Stimulated activated CD8-positive, alpha-beta memory T cell treated with anti-CD3 and anti-CD28 coated beads, Interleukin-4, amount 100 ng/mL, for 48 hours (primary cell): ENCODE results near the gene TCF19.
A peak's percentile ranks its signal among the peaks of the same experiment; 100 is the strongest.

Source experiments
- DNase-seq: peaks from one replicate; pipeline ENCODE4 v3.0.0-alpha.2; 2020

The TCF19 gene

GRCh38 chr6:31158140-31158862 lies at the start of gene TCF19:
TCF19 (plus strand) TSS chr6:31158589; CDS start chr6:31159470, 881 bp downstream.
- DNase-seq, result peak; percentile 99

GRCh38 chr6:31110825-31111582 lies 47.4 kb upstream of the TCF19 start:
- DNase-seq, result no peak

DNA sequence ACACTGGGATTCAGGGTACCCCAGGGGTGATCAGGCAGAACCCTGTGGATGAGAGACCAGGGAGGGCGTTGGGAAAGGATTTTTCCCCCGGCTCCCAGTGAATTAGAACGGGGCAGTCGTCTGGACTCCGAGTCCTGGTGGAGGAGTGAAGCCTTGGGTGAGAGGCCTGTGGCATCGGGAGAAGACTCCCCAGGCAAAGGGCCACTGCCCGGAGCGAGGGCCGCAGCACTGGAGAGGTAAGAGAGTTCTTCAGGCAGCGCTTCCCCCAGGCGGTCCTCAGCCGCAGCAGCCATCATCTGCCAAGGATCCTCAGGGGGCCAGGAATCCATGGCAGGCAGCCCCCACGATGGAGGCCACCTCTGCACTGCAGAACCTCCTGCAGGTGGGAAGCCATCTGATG lies 46.7 kb upstream of the TCF19 start:
- no peak for DNase-seq

- DNase-seq, result no peak
Measured at GRCh38 chr6:31112478-31112877, 45.9 kb upstream of the TCF19 start, which contains the start of gene C6orf15. C6orf15 (minus strand) TSS chr6:31112575; CDS start chr6:31112555, 20 bp downstream.

DNA sequence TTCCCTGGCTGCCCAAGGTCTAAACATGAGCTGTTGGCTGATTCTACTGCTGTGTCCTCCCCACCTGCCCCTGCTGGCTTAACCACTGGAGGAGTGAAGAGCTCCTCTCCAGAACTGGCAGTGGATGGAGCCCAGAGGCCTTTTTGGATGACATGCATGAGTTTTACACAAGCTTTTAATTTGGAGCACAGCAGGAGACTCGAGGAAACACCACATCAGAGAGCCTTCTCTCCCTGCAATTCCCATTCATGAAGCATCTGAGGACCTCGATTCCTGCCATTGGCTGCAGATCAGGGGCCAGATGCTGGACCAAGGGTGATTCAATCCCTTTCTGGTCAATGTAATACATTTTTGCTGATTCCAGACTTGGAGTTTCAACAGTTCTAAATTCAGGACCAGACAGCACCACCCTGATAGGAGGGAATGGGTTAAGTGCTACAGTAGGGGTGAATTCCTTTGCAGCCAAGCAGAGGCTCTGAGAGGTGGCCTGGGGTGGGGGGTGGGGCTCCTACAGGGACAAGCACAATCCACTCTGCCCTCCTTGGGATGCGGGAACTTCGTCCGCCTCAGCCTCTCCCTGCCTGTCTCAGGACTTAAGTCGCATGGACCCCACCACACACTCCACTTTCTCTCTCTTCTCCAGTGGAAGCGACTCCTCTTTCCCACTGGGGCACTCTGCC lies 44.4 kb upstream of the TCF19 start:
- no peak for DNase-seq

DNA sequence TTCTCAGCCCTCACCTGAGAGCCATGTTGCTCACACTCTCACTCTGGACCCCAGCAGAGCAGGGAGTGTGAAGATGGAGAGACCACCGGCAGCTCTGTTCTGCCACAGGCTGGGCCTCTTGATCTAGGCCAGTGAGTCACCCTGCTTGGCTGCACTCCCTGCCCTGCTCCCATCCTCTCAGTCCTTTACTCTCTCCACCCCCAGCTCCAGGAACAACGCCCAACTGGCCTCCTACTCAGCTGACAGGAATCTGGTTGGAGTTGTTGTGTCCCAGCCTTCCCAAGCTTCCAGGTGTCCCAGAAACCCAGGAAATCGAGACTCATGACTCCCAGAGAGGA lies 43.9 kb upstream of the TCF19 start, which contains the start of gene PSORS1C1:
Gene PSORS1C1, plus strand, starts transcription at position 260 of the 338 bp plus-strand sequence. CDS start 14,833 bp downstream, outside the sequence.
- no peak for DNase-seq

DNA sequence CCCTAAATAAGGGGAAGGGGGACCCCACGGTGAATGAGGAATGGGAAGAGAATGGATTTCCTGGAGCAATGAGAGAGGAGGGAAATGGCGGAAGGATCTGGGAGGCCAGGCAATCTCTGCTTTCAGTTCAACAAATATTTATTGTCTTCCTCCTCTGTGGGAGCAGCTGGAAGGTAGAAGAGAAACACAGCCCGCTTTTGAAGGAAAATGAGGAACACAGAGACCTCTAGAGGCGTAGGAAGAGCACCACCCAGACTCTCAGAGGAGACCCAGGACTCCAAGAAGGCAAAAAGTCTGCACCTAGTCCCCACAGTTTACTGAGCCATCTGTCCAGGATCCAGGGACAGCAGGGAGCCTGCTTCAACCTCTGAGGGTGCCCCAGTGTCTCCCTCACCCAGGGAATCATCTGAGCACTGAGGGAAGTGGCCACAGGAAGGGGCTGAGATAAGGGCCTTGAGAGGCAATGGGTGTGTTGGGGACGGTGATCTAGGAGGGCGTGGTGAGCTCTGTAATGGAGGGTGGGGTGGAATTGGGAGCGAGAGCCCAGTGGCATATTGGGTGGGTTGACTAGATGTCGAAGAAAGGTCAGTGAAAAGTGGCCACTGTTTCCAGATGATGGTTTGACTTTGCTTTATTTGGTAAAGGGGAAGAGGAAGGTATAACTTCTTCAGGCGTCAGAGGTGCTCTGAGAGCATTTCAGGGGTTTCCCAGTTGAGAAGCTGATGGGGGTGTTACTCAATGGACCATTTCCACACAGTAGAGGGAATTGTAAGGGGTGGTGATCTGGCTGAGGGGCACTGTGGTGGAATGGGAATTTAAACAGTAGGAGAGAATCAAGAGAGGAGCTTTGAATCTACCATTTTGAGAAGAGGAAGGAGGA lies 43.2 kb upstream of the TCF19 start:
- DNase-seq, result no peak

DNA sequence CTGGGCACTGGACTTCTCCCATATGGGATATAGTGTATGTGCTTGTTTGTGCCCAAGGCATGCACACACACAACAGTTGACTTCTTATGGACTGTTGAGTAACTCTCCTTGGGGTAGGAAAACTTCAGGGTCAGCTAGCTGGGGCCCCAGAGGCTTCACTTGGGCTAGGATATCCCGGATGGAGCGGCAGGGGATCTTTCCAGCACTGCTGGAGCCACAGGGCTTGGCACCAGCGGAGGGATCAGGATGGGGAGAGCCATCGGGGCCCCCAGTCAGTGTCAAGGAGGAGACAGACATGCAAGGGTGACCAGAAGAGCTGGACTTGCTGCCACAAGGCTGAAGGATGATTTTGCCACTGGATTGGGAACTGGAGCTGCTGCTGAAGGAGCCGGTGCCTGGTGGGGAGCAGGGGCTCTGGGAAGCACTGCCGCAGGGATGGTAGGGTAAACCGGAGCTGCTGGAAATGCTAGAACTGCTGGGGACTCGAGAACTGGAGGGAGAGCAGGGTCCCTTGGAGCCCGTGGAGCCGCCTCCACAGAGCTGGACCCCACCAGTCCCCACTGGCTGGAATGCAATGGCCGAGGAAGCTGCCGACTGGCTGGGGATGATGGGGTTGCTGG lies 42.3 kb upstream of the TCF19 start:
- no peak for DNase-seq

DNA sequence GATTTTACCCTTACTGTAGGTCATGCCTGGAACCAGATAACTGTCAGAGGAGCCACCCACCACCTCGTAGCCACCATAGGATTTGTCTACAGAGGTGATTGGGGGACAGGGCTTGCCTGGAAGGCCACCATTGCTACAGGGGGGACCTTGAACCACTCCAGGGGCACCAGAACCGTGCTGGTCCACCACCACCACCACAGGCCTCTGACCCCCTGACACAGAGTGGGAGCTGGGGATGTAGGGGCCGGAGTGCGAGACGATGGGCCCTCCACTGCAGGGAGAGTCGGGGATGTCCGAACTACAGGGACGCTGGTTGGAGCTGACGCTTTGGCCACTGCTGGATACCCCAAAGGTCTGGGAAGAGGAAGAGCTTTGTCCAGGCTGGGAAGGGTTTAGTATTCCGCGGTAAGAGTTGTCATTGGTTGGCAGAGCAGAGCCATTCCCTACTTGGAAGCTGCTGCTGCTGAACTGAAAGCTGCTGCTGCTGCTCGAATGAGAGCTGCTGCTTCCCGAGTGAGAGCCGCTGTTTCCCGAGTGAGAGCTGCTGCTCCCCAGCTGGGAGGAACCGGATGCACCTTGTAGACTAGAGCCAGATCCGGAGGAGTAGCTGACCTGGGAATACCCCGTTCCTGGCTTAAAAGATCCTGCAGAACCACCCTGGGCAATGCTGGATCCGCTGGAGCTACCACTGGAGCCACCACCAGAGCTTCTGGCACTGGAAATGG lies 41.6 kb upstream of the TCF19 start:
- no peak for DNase-seq

DNA sequence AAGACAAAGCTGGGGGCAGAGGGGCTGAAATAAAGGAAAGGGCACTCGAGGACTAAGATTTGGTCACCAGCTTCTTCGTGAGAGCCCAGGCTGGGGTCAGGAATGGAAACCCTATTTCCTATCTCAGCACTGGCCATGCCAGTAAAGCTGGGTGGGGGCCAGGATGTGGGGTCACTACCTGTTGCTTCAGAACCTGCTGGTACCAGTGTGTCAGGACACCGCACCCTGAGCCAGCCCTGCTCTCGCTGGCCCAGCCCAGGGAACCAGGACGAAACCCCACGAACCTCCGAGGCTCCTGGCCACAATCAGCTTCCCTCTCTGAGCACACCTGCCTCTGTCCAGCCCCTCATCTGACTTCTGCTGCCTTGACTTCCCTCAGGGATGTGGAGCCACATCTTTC lies 40.2 kb upstream of the TCF19 start:
- DNase-seq, result no peak

- no peak for DNase-seq
Measured at GRCh38 chr6:31120151-31120915, 38.1 kb upstream of the TCF19 start, which contains the start of gene CDSN. CDSN (minus strand) TSS chr6:31120446; CDS start chr6:31120419, 27 bp downstream.

- DNase-seq, result no peak
Measured at GRCh38 chr6:31121131-31121790, 37.1 kb upstream of the TCF19 start.

DNA sequence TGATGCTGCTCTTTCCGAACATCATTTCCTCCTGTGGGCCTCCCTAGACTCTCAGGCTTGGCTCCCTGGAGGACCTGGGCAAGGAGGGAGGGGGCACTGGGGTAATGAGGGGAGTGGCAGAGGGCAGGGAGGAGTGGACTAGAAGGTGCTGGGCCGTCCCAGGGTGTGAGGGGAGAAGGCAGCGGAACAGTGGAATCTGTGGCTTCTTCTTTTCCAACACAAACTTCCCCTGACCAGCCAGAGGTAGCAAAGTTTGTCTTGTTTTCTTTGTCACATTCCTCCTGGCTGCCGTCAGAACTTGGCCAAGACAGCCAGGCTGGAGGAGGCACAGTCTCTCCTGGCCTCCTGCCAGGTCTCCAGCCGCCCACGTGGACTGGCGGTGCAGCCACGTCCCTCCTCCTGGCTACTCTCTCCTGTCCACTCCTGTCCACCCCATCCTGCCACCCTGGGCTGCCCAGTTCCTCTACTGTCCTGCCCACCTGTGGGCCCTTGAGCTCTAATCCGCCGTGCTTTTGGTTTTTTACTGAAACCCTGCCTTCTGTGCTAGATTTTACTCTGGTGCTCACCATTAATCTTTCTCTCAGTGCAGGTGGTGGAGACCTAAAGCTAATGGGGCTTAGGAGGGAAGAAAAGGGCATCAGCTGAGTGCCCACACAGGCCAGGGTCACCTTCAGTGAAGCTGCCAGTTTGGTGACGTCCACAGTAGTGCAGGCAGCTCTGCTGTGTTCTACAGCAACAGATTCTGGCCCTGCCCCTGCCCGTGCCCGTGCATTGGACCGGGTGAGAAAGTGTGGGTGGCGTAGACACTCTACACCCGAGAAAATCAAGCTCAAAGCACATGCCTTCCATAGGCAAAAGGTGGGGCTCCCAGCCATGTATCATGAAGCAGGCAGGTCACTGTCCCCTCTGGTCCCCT lies 35.3 kb upstream of the TCF19 start:
- DNase-seq, result no peak

GRCh38 chr6:31125162-31125561 lies 33.2 kb upstream of the TCF19 start:
- DNase-seq, result no peak

GRCh38 chr6:31125586-31126363 lies 32.6 kb upstream of the TCF19 start:
- DNase-seq, result no peak

GRCh38 chr6:31126396-31127175 lies 31.8 kb upstream of the TCF19 start:
- no peak for DNase-seq

DNA sequence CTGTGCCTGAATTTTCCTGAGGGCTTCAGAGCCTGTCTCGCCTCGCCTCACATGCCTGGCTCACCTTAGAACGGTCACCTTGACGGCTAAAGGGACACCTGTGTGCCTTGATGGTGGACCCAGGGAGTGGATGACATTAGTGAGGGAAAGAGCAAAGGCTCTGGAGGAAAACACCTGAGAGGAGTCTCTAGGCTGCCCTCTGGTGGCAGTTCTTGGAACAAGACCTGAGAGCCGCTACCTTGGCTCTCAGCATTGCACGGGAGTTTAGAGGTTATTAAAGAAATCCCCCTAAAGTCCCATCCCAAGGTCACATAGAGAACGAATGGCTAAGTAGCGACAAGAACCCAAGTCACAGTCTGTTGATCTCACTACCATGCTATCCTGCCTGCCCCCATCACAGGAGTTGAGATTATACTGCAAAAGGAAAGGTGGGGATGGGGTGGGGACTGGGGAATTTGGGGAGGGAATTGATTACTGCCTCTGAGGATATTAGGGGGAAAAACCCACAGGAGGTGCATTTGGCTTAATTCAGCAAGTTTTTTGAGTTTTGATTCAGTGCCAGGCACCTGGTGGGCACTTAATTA lies 30.2 kb upstream of the TCF19 start:
- DNase-seq, result peak; percentile 84
